Aorta (tissue), 5 donors: Measurements from ENCODE around the gene COA1. TPM values are rescaled to one million over a fixed set of nuclear protein-coding genes. Genes with fewer than 3 reads are reported as not detected.

ENCODE experiments used
- ATAC-seq: fragments of 200-7000 bp; cut with Tn5 transposase; one replicate; pipeline ENCODE4 v1.9.1; 2022; ENCODE audit warnings: moderate library complexity; ENCODE audit not compliant: low FRiP score
- DNase-seq, 2 donors: peaks; one replicate each; pipeline ENCODE4 v3.0.0-alpha.2; 2020
- H3K27ac ChIP-seq, 2 donors: one replicate each; pipeline ENCODE4 v1.5.1; 2013; ENCODE audit warnings: low read length in 2 of 2, mild to moderate bottlenecking in 2 of 2, moderate library complexity in 2 of 2, control low read depth in 1 of 2, inconsistent platforms in 1 of 2, low read depth in 1 of 2
- H3K27me3 ChIP-seq, 2 donors: one replicate each; pipeline ENCODE4 v1.6.1; 2013; ENCODE audit warnings: control low read depth in 1 of 2, low read length in 1 of 2, mild to moderate bottlenecking in 1 of 2, moderate library complexity in 1 of 2; ENCODE audit not compliant: insufficient read depth in 2 of 2, control insufficient read depth in 1 of 2
- H3K36me3 ChIP-seq, 2 donors: one replicate each; pipeline ENCODE4 v1.6.1; 2013; ENCODE audit warnings: control low read depth in 1 of 2, low read length in 1 of 2, mild to moderate bottlenecking in 1 of 2; ENCODE audit not compliant: insufficient read depth in 2 of 2, control insufficient read depth in 1 of 2
- H3K4me1 ChIP-seq, 2 donors: one replicate each; pipeline ENCODE4 v1.6.1; 2013; ENCODE audit warnings: low read length in 2 of 2, control low read depth in 1 of 2, mild to moderate bottlenecking in 1 of 2, moderate library complexity in 1 of 2; ENCODE audit not compliant: insufficient read depth in 2 of 2, control insufficient read depth in 1 of 2
- H3K4me3 ChIP-seq, 2 donors: one replicate each; pipeline ENCODE4 v1.5.1; 2013; ENCODE audit warnings: low read length in 2 of 2, control low read depth in 1 of 2, mild to moderate bottlenecking in 1 of 2
- H3K9me3 ChIP-seq: one replicate; pipeline ENCODE4 v1.6.1; 2013; ENCODE audit warnings: mild to moderate bottlenecking, low read length; ENCODE audit not compliant: control insufficient read depth
- WGBS, 2 donors: extraction: QIAGEN DNeasy Blood & Tissue Kit; methylation state at CpG; one replicate each; pipeline ENCODE4 v1.1.7; 2013; 5-methylcytosine and 5-hydroxymethylcytosine counted together
- intact Hi-C, 2 donors: fragments of 100-400 bp; cut with DNase I; formaldehyde crosslinking; loops; one replicate each; pipeline versions ENCODE4 v1.14.2 to v1.15.0; 2022
- polyA plus RNA-seq, 2 donors: library from polyadenylated mRNA; stranded (reverse); fragments of 200-250 nt; gene quantifications; one replicate each; pipeline ENCODE4 v1.2.3, GENCODE V29; 2013
- total RNA-seq, 2 donors: library from RNA; stranded (reverse); fragmentation: NEBNext Ultra II Directional; extraction: Animal tissue kit (Norgen Biotek cat#: 25700); gene quantifications; one replicate each; pipeline ENCODE4 v1.2.1, GENCODE V29; 2021
- donor health status: healthy with polysubstance abuse.
- donor health status: Bipolar disorder and iron deficiency.
- donor health status: DM: no; HTN: no; CAD: no.
- donor health status: DM: no; HTN: no; CAD: no.
- donor health status: DM: yes; HTN: yes; CAD: no.

COA1 gene
- total and polyA plus RNA-seq, 4 donors = 36.5 to 57.2 (median 51.5) TPM

- ATAC-seq (no peak), DNase-seq (no peak)
- H3K4me1 ChIP-seq = peaks cover 10 to 12% of the 10 kb centered on the region in 2 donors
- H3K9me3 ChIP-seq = no peaks in the 10 kb centered on the region
- WGBS, 2 donors = 64 to 79% methylated on average over 4 of the region's 4 CpGs
- H3K36me3 ChIP-seq = peaks cover 0 to 5% of the 10 kb centered on the region in 2 donors
- no peak overlapping the region for H3K4me3 ChIP-seq
- H3K27ac ChIP-seq = peak overlapping the region; percentile 33 to 76
- H3K27me3 ChIP-seq = no peaks in the 10 kb centered on the region
- intact Hi-C loops = no loop called here
These were observed 109.9 kb downstream of the COA1 start for GRCh38 chr7:43619213-43620012.

GRCh38 chr7:43618073-43618472 lies 111.2 kb downstream of the COA1 start:
- WGBS, 2 donors = 12 to 13% methylated on average over 4 of the region's 4 CpGs
- Histone ChIP-seq H3K27ac (peak overlapping the region; percentile 53 to 70), H3K27me3 (no peaks in the 10 kb centered on the region), H3K4me3 (no peak overlapping the region), H3K9me3 (no peaks in the 10 kb centered on the region), H3K36me3 (peaks cover 0 to 5% of the 10 kb centered on the region in 2 donors), H3K4me1 (peaks cover 9 to 12% of the 10 kb centered on the region in 2 donors)
- DNase-seq (no peak), ATAC-seq (peak; percentile 19)
- intact Hi-C loops = no loop called here

GRCh38 chr7:43616977-43617376 lies 112.3 kb downstream of the COA1 start:
- ATAC-seq = no peak
- WGBS, 2 donors = 91 to 96% methylated on average over 4 of the region's 4 CpGs
- DNase-seq = no peak
- Histone ChIP-seq H3K4me3 (no peak overlapping the region), H3K4me1 (peaks cover 9 to 12% of the 10 kb centered on the region in 2 donors), H3K36me3 (peaks cover 0 to 5% of the 10 kb centered on the region in 2 donors), H3K9me3 (no peaks in the 10 kb centered on the region), H3K27ac (peak overlapping the region in 1 of 2 donors; percentile 10), H3K27me3 (no peaks in the 10 kb centered on the region)
- intact Hi-C loops = no loop called here

GRCh38 chr7:43615558-43616145 lies 113.7 kb downstream of the COA1 start:
- Histone ChIP-seq H3K4me1 (peaks cover 10 to 11% of the 10 kb centered on the region in 2 donors), H3K9me3 (no peaks in the 10 kb centered on the region), H3K4me3 (no peak overlapping the region), H3K36me3 (peaks cover 0 to 5% of the 10 kb centered on the region in 2 donors), H3K27ac (peak overlapping the region in 1 of 2 donors; percentile 54), H3K27me3 (no peaks in the 10 kb centered on the region)
- no peak for DNase-seq
- intact Hi-C loops = no loop called here
- WGBS, 2 donors = 85 to 91% methylated on average over 7 of the region's 7 CpGs
- no peak for ATAC-seq

- ATAC-seq = peak; percentile 78
These were observed 116.4 kb downstream of the COA1 start for GRCh38 chr7:43612599-43613589.

GRCh38 chr7:43612128-43612527 lies 117.2 kb downstream of the COA1 start:
- intact Hi-C loops = no loop called here

More at GRCh38 chr7:43612599-43613589, 116.4 kb downstream of the COA1 start:
- H3K4me3 ChIP-seq = no peak overlapping the region
- H3K27me3 ChIP-seq = no peaks in the 10 kb centered on the region
- no peak for DNase-seq
- 0 to 4% methylated on average over 3 of the region's 3 CpGs for WGBS, 2 donors
- H3K4me1 ChIP-seq = peaks cover 7 to 8% of the 10 kb centered on the region in 2 donors
- H3K27ac ChIP-seq = peak overlapping the region; percentile 9 to 75
- intact Hi-C loops = no loop called here
- no peaks in the 10 kb centered on the region for H3K9me3 ChIP-seq
- H3K36me3 ChIP-seq = peaks cover 5 to 7% of the 10 kb centered on the region in 2 donors

GRCh38 chr7:43609097-43609496 lies 120.2 kb downstream of the COA1 start:
- 95 to 98% methylated on average over 2 of the region's 2 CpGs for WGBS, 2 donors

More at GRCh38 chr7:43612128-43612527, 117.2 kb downstream of the COA1 start:
- 29 to 34% methylated on average over 5 of the region's 5 CpGs for WGBS, 2 donors
- H3K27me3 ChIP-seq = no peaks in the 10 kb centered on the region
- no peak for DNase-seq
- H3K4me3 ChIP-seq = no peak overlapping the region
- peaks cover 5 to 7% of the 10 kb centered on the region in 2 donors for H3K36me3 ChIP-seq
- peak overlapping the region in 1 of 2 donors; percentile 90 for H3K27ac ChIP-seq
- no peaks in the 10 kb centered on the region for H3K9me3 ChIP-seq
- peaks cover 4% of the 10 kb centered on the region in 2 donors for H3K4me1 ChIP-seq
- no peak for ATAC-seq

GRCh38 chr7:43604251-43604650 lies 125.1 kb downstream of the COA1 start:
- intact Hi-C loops = no loop called here
- H3K27ac ChIP-seq = no peak overlapping the region
- no peak for ATAC-seq
- H3K4me3 ChIP-seq = no peak overlapping the region
- peaks cover 2 to 3% of the 10 kb centered on the region in 2 donors for H3K4me1 ChIP-seq
- peaks cover 0 to 6% of the 10 kb centered on the region in 2 donors for H3K36me3 ChIP-seq
- no peaks in the 10 kb centered on the region for H3K27me3 ChIP-seq
- WGBS, 2 donors = 96% methylated on average over 1 of the region's 1 CpG
- no peaks in the 10 kb centered on the region for H3K9me3 ChIP-seq
- DNase-seq = no peak

More at GRCh38 chr7:43609097-43609496, 120.2 kb downstream of the COA1 start:
- DNase-seq = no peak
- peaks cover 2 to 4% of the 10 kb centered on the region in 2 donors for H3K4me1 ChIP-seq
- H3K9me3 ChIP-seq = no peaks in the 10 kb centered on the region
- peak overlapping the region; percentile 43 to 44 for H3K27ac ChIP-seq
- no peak for ATAC-seq
- H3K4me3 ChIP-seq = no peak overlapping the region
- peaks cover 3 to 5% of the 10 kb centered on the region in 2 donors for H3K36me3 ChIP-seq
- intact Hi-C loops = no loop called here
- H3K27me3 ChIP-seq = no peaks in the 10 kb centered on the region
